Myometrial cell (primary cell): ENCODE data around the gene POP4. TPM values are rescaled to one million over a fixed set of nuclear protein-coding genes. Genes with fewer than 3 reads are reported as not detected.

ENCODE experiments used
- total RNA-seq: library from RNA; depleted of rRNA; stranded (reverse); fragments of >200 nt; gene quantifications from 2 replicates; pipeline ENCODE4 v1.2.3, GENCODE V29; 2015

Gene POP4, protein sequence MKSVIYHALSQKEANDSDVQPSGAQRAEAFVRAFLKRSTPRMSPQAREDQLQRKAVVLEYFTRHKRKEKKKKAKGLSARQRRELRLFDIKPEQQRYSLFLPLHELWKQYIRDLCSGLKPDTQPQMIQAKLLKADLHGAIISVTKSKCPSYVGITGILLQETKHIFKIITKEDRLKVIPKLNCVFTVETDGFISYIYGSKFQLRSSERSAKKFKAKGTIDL
- total RNA-seq: 78.1 and 122 TPM in 2 replicates

GRCh38 chr19:29605653-29606419 lies at the start of gene POP4:
Gene POP4 (plus strand): TSS chr19:29606283. CDS start chr19:29606319, 36 bp downstream.

DNA sequence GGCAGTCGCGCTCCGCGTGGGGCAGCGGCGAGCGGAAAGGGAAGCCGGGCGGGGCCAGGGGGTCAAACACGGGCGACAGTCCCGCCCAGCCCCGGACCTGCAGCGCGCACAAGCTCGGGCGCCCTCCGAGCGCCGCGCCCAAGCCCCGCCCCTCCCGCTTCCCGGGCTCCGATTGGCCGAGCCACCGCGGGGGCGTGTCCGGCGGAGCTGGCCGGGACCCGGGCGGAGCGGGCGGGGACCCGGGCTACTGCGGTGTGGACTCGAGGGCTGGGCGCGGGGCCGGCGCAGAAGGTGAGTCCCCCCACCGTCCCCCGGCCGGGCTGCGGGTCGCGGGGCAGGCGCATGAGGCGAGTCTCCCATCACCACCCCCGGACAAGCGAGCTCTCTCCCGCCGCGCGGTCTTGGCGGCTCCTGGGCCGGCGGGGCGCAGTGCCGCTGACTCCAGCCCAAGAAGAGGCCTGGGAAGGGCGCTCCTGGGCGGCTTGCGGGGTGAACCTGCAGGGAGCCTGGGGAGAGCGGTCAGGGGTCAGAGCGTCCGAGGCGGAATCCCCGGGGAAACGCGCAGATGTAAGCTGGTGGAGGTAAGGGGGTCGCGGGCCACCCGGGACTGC lies 59.2 kb downstream of the POP4 start, which contains the start of gene PLEKHF1:
Gene PLEKHF1 (plus strand): TSS at position 247 of the 611 bp plus-strand sequence. CDS start 8,379 bp downstream, outside the sequence.

Other genes starting within 250 kb of the POP4 start
- not detected in 2 replicates for gene VSTM2B, start 80.3 kb upstream of the POP4 start, total RNA-seq
- gene PLEKHF1, start 59.2 kb downstream of the POP4 start, total RNA-seq: 15.3 and 25.9 TPM in 2 replicates
- 23.6 and 45.0 TPM in 2 replicates for gene C19orf12, start 109.0 kb downstream of the POP4 start, total RNA-seq
- 2.5 and 7.5 TPM in 2 replicates for gene CCNE1, start 205.7 kb downstream of the POP4 start, total RNA-seq